GM12891 (cell line): ENCODE measurements around the gene TTLL5.

Experiments
- DNase-seq: peaks from one replicate; pipeline ENCODE4 v3.0.0; 2011; ENCODE audit warnings: low spot score; ENCODE audit not compliant: insufficient read length
- FAIRE-seq: peaks from 2 replicates; lab custom pipeline; 2011; peaks lifted over from hg19 to GRCh38; lab: Jason Lieb, UNC
- PAX5 ChIP-seq: IDR thresholded peaks from 2 replicates; pipeline ENCODE4 v1.6.1; 2011; ENCODE audit warnings: low read length, moderate library complexity, mild to moderate bottlenecking; ENCODE audit not compliant: insufficient read depth, severe bottlenecking
- POLR2A ChIP-seq: IDR thresholded peaks from 2 replicates; pipeline ENCODE4 v1.6.1; 2011; ENCODE audit warnings: low read depth, low read length, control low read depth
- POLR2AphosphoS5 ChIP-seq: IDR thresholded peaks from 2 replicates; pipeline ENCODE4 v1.6.1; 2011; ENCODE audit warnings: low read depth, low read length, control low read depth
- POU2F2 ChIP-seq: IDR thresholded peaks from 2 replicates; pipeline ENCODE4 v1.6.1; 2011; ENCODE audit warnings: low read depth, mild to moderate bottlenecking, control low read depth, low read length, moderate library complexity
- SPI1 ChIP-seq: IDR thresholded peaks from 2 replicates; pipeline ENCODE4 v1.6.1; 2011; ENCODE audit warnings: low read depth, low read length, control low read depth
- TAF1 ChIP-seq: IDR thresholded peaks from 2 replicates; pipeline ENCODE4 v1.6.1; 2011; ENCODE audit warnings: low read depth, low read length, control low read depth

The TTLL5 gene

GRCh38 chr14:75823334-75823733, 162.3 kb downstream of the TTLL5 start:
- FAIRE-seq (no peak), DNase-seq (no peak)
- TF ChIP-seq POU2F2 (no peak), SPI1 (no peak), TAF1 (no peak), PAX5 (no peak), POLR2A (no peak), POLR2AphosphoS5 (no peak)

GRCh38 chr14:75824318-75824717, 163.3 kb downstream of the TTLL5 start:
- no peak for TF ChIP-seq SPI1
- TF ChIP-seq POLR2A, result no peak
- no peak for TF ChIP-seq POU2F2
- peak; percentile 20 for FAIRE-seq
- no peak for DNase-seq

- TF ChIP-seq SPI1 (peak; percentile 79), POLR2AphosphoS5 (no peak)
- DNase-seq, result no peak
- FAIRE-seq, result peak; percentile 20
These were observed 164.1 kb downstream of the TTLL5 start for GRCh38 chr14:75825147-75825592.

GRCh38 chr14:75826599-75826998, 165.6 kb downstream of the TTLL5 start:
- no peak for DNase-seq
- no peak for TF ChIP-seq POLR2A
- TF ChIP-seq PAX5, result no peak
- FAIRE-seq, result no peak

- FAIRE-seq (no peak), DNase-seq (no peak)
These were observed 166.3 kb downstream of the TTLL5 start for GRCh38 chr14:75827331-75827730.

GRCh38 chr14:75829316-75829715, 168.3 kb downstream of the TTLL5 start:
- TF ChIP-seq TAF1 (no peak), POLR2A (no peak)
- FAIRE-seq, result no peak
- DNase-seq, result no peak

More at GRCh38 chr14:75827331-75827730, 166.3 kb downstream of the TTLL5 start:
- TF ChIP-seq PAX5 (no peak), TAF1 (no peak)

- peak; percentile 39; the same call in 1 of the 2 replicates for TF ChIP-seq SPI1
- no peak for TF ChIP-seq POU2F2
- FAIRE-seq, result no peak
- DNase-seq, result no peak
These were observed 170.4 kb downstream of the TTLL5 start for GRCh38 chr14:75831455-75831854.

GRCh38 chr14:75831952-75832351, 170.9 kb downstream of the TTLL5 start:
- DNase-seq (no peak), FAIRE-seq (no peak)
- TF ChIP-seq TAF1 (no peak), POU2F2 (no peak), SPI1 (no peak), POLR2AphosphoS5 (no peak), PAX5 (no peak), POLR2A (no peak)

- FAIRE-seq (no peak), DNase-seq (no peak)
- TF ChIP-seq POLR2AphosphoS5, result no peak
- TF ChIP-seq TAF1, result no peak
- TF ChIP-seq POU2F2, result no peak
- no peak for TF ChIP-seq PAX5
- no peak for TF ChIP-seq POLR2A
These were observed 171.7 kb downstream of the TTLL5 start for GRCh38 chr14:75832621-75833297.

GRCh38 chr14:75833326-75834020, 172.4 kb downstream of the TTLL5 start:
- FAIRE-seq (no peak), DNase-seq (no peak)
- TF ChIP-seq POLR2AphosphoS5 (no peak), TAF1 (no peak), PAX5 (no peak)

GRCh38 chr14:75835156-75835725, 174.2 kb downstream of the TTLL5 start:
- TF ChIP-seq POU2F2, result no peak
- no peak for TF ChIP-seq SPI1
- TF ChIP-seq TAF1, result no peak
- TF ChIP-seq POLR2A, result no peak
- TF ChIP-seq POLR2AphosphoS5, result no peak
- no peak for TF ChIP-seq PAX5
- no peak for FAIRE-seq

GRCh38 chr14:75835737-75836136, 174.7 kb downstream of the TTLL5 start:
- DNase-seq (no peak), FAIRE-seq (no peak)
- TF ChIP-seq TAF1 (no peak), SPI1 (no peak), POU2F2 (no peak), POLR2A (no peak), POLR2AphosphoS5 (no peak), PAX5 (no peak)

More at GRCh38 chr14:75835156-75835725, 174.2 kb downstream of the TTLL5 start:
- no peak for DNase-seq
